Sigmoid colon (tissue), 4 donors: ENCODE results near the gene CLK4.

Experiments used
- POLR2AphosphoS5 ChIP-seq, 4 donors: sonication (generic); formaldehyde crosslinking; IDR thresholded peaks; one replicate each; pipeline ENCODE4 v1.6.1; 2017; ENCODE audit warnings: antibody characterized with exemption in 4 of 4
- TF ChIP-seq, protein P1 (sequence below), 4 experiments: fragments of 450-650 bp in 3 of 4; fragments of 200-600 bp in 1 of 4; IDR thresholded peaks; one replicate each; pipeline ENCODE4 v1.5.1; 2016 to 2019; ENCODE audit warnings: antibody characterized with exemption in 4 of 4, mild to moderate bottlenecking in 3 of 4, moderate library complexity in 2 of 4

DNA sequence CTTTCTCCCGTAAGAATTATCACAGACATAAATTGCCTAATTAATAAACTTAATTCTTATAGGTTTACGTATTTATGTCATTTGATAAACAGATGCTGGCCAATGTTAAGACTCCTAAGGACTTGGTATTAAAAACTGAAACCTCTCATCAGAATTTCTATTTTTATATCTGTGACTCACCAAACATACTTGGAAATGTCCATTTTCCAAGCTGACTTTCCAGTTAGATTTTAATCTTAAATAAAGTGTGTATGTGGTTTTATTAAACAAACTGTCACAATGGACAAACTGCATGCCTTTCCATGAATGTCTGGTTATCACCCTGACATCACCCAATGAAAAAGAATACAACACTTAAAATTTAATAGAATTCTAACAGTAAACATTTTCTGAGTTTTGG is 24.1 kb downstream of the CLK4 start:
- TF ChIP-seq, protein P1, sequence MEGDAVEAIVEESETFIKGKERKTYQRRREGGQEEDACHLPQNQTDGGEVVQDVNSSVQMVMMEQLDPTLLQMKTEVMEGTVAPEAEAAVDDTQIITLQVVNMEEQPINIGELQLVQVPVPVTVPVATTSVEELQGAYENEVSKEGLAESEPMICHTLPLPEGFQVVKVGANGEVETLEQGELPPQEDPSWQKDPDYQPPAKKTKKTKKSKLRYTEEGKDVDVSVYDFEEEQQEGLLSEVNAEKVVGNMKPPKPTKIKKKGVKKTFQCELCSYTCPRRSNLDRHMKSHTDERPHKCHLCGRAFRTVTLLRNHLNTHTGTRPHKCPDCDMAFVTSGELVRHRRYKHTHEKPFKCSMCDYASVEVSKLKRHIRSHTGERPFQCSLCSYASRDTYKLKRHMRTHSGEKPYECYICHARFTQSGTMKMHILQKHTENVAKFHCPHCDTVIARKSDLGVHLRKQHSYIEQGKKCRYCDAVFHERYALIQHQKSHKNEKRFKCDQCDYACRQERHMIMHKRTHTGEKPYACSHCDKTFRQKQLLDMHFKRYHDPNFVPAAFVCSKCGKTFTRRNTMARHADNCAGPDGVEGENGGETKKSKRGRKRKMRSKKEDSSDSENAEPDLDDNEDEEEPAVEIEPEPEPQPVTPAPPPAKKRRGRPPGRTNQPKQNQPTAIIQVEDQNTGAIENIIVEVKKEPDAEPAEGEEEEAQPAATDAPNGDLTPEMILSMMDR (IDR thresholded peaks at IDR 0.05), result no peak
- TF ChIP-seq POLR2AphosphoS5 (IDR thresholded peaks at IDR 0.05), result peak in 2 of 4 donors; percentile 11 to 45
